ENCODE measurements around the gene RERE. TPM values are rescaled to one million over a fixed set of nuclear protein-coding genes. Genes with fewer than 3 reads are reported as not detected.

RERE gene
- polyA plus RNA-seq, 4 donors: 142 to 184 (median 145) TPM

DNA sequence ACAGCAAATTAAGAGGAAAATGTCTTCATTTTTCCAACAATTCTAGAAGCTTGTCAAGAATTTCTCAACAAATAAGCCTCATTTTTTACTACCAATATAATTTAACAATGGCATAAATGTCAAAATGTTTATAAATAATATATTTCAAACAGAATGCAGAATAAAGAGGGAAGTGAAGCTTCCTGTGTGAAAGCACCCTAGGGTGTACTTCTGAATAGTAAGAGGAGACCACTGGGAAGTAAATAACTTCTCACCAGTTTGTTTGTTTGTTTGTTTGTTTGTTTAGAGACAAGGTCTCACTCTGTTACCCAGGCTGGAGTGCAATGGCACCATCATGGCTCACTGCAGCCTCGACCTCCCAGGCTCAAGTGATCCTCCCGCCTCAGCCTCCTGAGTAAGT lies 255.2 kb downstream of the RERE start:
- DNase-seq (ENCODE audit: low read depth in 4 of 4, low spot score in 3 of 4): no peak

DNA sequence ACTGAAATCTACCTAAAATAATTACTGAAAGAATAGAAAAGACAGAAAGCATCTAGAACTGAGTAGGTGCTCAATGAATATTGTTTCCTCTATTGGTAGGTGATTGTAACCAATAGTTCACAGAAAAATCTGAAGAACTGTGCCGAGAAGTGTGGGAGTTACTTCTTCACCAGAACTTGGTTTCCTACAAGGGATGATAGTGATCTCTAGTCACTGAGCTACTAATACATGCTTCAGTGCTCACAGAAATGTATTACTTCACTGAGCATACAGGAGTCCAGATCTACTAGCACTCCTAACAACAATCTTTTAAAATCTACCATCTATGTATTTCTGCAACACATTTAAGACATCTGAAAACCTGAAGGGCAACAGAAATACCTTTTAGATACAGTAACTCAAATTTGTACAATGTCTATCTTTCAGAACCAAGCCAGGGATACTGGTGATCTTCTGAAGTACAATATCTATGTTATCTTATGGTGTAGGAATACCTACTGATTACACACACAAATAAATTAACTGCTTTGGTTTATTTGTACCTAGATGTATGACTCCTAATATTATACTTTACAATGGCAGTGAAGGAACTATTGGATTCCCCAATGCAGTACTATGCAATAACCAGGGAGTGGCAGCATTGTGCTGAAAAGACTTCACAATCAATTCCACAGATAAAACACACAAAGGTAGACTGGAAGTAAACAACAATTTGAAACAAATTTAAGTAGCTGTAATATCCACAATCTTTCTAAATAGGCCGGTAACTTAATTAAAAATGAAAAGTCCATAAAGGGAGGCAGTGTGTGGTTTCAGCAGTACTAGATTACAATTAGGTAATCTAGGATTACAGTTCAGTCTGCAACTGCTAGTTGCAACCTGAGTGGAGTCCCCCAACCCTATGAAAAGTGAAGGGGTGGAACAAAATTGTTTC lies 256.6 kb downstream of the RERE start:
- no peak for DNase-seq (ENCODE audit: low read depth in 4 of 4, low spot score in 3 of 4)

DNA sequence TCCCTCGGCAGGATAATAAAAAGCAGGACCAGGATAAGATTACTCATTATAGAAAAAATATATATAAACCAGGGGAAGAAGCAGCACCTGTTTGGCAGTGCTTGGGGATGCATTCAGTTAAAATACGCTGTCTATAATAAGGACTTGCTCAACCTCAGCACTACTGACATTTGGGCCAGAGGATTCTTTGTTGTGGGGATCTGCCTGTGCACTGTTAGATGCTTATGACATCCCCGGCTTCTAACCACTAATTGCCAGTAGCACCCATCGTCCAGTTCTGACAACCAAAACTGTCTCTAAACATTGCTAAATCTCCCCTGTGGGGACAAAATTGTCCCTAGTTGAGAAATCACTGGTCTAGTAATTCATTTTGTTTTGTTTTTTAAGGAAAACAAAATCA lies 257.4 kb downstream of the RERE start:
- no peak for DNase-seq (ENCODE audit: low read depth in 4 of 4, low spot score in 3 of 4)

GRCh38 chr1:8555582-8555981 lies 261.9 kb downstream of the RERE start:
- DNase-seq (ENCODE audit: low read depth in 4 of 4, low spot score in 3 of 4): no peak

DNA sequence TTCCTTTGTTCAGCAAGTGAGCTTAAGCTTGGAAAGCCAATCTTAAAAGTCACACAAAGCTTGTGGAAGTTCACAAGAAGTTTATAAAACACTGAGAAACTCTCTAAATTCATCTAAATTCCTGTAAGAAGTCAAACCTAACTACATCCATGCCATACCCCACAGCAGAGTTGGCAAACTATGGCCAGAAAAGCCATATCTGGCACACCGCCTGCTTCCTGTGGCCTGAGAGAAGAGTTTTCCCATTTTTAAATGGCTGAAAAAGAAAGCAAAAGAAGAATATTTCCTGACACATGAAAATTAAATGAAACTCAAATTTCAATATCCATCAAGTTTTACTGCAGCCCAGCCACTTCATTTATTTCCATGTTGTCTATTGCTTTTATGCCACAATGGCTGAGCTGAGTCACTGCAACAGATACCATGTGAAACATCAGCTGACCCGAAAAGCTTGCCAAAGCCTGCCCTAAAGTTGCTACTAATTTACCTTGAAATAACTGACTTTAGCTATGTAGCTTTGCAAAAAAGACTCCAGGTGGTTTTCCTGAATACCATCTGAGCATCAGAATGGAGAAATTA lies 262.4 kb downstream of the RERE start:
- no peak for DNase-seq (ENCODE audit: low read depth in 4 of 4, low spot score in 3 of 4)

DNA sequence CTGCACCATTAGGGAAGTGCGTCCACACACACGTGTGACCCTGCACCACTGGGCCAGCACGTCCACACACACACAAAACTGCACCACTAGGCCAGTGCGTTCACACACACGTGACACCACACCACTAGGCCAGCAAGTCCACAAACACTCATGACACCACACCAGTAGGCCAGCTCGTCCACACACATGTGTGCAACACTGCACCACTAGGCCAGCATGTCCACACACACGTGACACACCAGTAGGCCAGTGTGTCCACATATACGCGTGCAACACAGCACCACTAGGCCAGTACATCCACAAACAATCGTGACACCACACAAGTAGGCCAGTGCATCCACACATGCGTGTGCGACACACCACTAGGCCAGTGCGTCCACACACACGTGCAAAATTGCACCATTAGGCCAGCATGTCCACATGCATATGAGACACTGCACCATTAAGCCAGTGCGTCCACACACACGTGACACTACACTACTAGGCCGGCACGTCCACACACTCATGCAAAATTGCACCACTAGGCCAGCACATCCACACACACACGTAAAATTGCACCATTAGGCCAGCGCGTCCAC lies 264.5 kb downstream of the RERE start:
- no peak for DNase-seq (ENCODE audit: low read depth in 4 of 4, low spot score in 3 of 4)

GRCh38 chr1:8551613-8552489 lies 265.6 kb downstream of the RERE start:
- no peak for DNase-seq (ENCODE audit: low read depth in 4 of 4, low spot score in 3 of 4)

- DNase-seq (ENCODE audit: low read depth in 4 of 4, low spot score in 3 of 4): no peak
Measured at GRCh38 chr1:8551057-8551456, 266.4 kb downstream of the RERE start.

DNA sequence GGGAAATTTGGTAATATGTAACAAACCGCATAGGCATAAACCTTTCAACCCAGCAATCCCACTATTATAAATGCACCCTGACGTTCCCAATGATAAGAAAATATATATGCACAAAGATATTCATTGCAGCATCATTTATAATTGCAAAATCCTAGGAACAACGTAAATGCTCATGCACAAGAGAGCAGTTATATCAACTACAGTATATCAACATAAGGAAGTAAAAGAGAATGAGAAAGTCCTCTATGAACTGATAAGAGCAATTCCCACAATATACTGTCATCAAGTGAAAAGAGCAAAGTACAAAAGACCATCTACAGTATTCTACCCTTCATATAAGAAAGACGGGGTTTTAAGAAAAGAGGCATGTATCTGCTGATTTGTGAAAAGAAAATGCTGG lies 269.6 kb downstream of the RERE start:
- DNase-seq (ENCODE audit: low read depth in 4 of 4, low spot score in 3 of 4): no peak

DNA sequence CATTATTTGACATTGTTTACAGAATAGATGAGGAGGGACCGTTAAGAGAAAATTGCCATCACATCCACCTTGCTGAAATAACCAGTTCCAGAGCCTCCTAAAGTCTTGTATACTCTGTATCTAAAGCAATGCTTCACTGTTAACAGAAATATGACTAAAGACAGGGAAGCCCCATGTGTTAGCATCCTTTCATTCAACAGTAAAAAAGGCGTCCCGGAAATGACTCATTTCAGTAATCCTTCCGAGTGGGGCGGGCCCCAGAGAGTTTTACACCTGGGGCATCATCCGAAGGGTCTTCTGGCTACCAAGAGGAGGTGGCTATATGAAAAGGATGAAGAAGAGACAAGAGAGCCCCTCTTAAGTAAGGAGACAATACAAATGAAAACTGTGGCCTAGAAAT lies 272.4 kb downstream of the RERE start:
- DNase-seq (ENCODE audit: low read depth in 4 of 4, low spot score in 3 of 4): no peak

- no peak for DNase-seq (ENCODE audit: low read depth in 4 of 4, low spot score in 3 of 4)
Measured at GRCh38 chr1:8544644-8545043, 272.8 kb downstream of the RERE start.

DNA sequence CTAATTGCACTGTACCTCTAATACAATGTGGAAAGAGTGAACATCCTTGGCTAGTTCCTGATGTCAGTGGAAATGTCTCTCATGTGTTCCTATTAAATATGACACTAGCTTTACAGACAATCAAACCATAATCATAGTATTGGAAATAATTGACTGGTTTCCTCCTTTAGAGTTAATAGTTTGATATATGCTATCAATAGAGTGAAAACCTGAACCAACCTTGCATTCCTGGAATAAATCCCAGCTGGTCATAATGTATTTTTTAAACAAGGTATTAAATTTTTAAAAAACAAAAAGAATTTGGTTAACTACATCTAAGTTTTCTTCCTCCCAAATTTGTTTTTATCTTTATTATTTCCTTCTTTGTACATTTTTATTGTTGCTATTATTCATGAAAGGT lies 273.5 kb downstream of the RERE start:
- DNase-seq (ENCODE audit: low read depth in 4 of 4, low spot score in 3 of 4): no peak

DNA sequence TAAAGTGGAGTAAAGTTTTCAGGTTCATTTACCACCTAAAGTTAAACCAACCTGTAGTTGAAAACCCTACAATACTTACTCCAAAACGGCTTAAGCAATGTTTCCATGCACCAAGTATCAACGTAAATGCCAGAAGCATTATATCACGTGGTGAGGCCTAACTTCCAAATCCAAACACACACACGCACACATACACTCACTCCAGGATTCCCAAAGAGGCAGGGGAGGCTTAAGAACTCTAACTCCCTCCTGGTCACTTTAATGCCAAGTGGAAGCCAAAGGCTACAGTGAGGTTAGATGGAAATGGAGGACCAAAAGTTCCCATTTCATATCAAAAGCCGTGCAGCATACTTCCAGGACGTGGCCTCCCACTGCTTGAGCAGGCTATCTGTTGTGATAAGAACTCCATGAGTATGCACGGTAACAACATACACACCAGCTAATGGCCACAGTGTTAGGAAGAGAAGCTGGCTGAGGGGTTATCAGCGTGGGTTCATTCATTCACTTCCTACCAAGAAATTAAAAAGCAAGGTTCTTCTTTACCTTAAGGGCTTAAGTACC lies 275.4 kb downstream of the RERE start:
- DNase-seq (ENCODE audit: low read depth in 4 of 4, low spot score in 3 of 4): no peak

DNA sequence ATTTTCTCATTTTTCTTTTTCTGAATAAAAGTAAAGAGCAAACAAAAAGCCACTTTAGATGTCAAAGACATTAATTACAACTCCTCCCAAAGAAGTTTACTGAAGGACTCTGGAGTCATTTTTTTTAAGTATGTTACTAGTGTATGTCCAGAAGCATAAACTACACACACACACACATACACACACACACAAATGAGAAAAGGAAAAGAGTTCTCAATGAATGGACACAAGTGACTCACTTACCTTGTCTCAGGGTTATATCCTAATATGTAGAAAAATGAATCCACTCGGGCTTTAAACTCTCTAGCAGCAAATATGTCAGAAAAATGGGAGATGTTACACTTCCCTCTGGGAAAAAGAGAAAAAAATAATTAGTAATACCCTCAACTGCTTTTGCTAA lies 276.5 kb downstream of the RERE start:
- no peak for DNase-seq (ENCODE audit: low read depth in 4 of 4, low spot score in 3 of 4)

- DNase-seq (ENCODE audit: low read depth in 4 of 4, low spot score in 3 of 4): no peak
Measured at GRCh38 chr1:8540261-8540941, 277.0 kb downstream of the RERE start.

GRCh38 chr1:8539683-8540082 lies 277.8 kb downstream of the RERE start:
- DNase-seq (ENCODE audit: low read depth in 4 of 4, low spot score in 3 of 4): no peak

DNA sequence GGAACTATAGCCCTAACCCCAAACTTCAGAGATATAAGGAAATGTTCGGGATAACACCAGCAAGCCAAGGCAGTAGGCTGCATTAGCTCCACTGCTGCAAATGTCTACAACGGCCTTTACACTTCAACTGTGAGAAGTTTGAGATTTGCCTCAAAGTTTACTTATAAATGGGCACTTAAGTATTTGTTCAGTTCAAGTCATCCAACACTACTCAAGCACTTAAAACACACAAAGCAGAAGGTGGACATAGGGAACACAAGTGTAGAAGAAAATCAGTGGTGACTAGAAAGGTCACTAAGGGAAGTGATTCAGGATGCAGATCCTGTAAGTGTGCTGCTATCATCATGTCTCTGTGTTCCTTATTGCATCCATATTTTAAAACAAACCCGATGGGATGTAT lies 278.9 kb downstream of the RERE start:
- DNase-seq (ENCODE audit: low read depth in 4 of 4, low spot score in 3 of 4): no peak

- no peak for DNase-seq (ENCODE audit: low read depth in 4 of 4, low spot score in 3 of 4)
Measured at GRCh38 chr1:8537991-8538390, 279.4 kb downstream of the RERE start.

- no peak for DNase-seq (ENCODE audit: low read depth in 4 of 4, low spot score in 3 of 4)
Measured at GRCh38 chr1:8536515-8536914, 280.9 kb downstream of the RERE start.

GRCh38 chr1:8533907-8534306 lies 283.5 kb downstream of the RERE start:
- DNase-seq (ENCODE audit: low read depth in 4 of 4, low spot score in 3 of 4): no peak
